Activated naive CD4-positive, alpha-beta T cell treated with Interleukin-2 at 50 U/mL for 16 hours (primary cell): ENCODE measurements around the gene SYNE2.
"Not testable (repeated sequence)": the region's sequence is repeated elsewhere in the genome, so short reads cannot be mapped to it uniquely, and the experiment has no call there.

Experiments
- DNase-seq: peaks from one replicate; pipeline ENCODE4 v3.0.0-alpha.2; 2020

SYNE2 gene

GRCh38 chr14:64198486-64198885 lies 345.7 kb downstream of the SYNE2 start:
- DNase-seq: no peak

GRCh38 chr14:64200170-64200569 lies 347.4 kb downstream of the SYNE2 start:
- DNase-seq: no peak

- no peak for DNase-seq
These were observed 348.5 kb downstream of the SYNE2 start for GRCh38 chr14:64201296-64201695.

GRCh38 chr14:64201921-64202545 lies 349.2 kb downstream of the SYNE2 start:
- no peak for DNase-seq

GRCh38 chr14:64202716-64203115 lies 349.9 kb downstream of the SYNE2 start:
- no peak for DNase-seq

GRCh38 chr14:64203366-64204006 lies 350.7 kb downstream of the SYNE2 start:
- no peak for DNase-seq

- DNase-seq: no peak
These were observed 355.5 kb downstream of the SYNE2 start for GRCh38 chr14:64208261-64208660.

- DNase-seq: no peak
These were observed 356.2 kb downstream of the SYNE2 start for GRCh38 chr14:64208981-64209380.

- no peak for DNase-seq
These were observed 356.8 kb downstream of the SYNE2 start for GRCh38 chr14:64209444-64210131.

- no peak for DNase-seq
These were observed 357.4 kb downstream of the SYNE2 start for GRCh38 chr14:64210216-64210615.

- DNase-seq: not testable (repeated sequence)
These were observed 358.1 kb downstream of the SYNE2 start for GRCh38 chr14:64210912-64211311.

- no peak for DNase-seq
These were observed 359.9 kb downstream of the SYNE2 start for GRCh38 chr14:64212666-64213065.

- no peak for DNase-seq
These were observed 360.3 kb downstream of the SYNE2 start for GRCh38 chr14:64213086-64213485.

GRCh38 chr14:64213853-64214570 lies 361.2 kb downstream of the SYNE2 start:
- DNase-seq: no peak

- DNase-seq: no peak
These were observed 362.5 kb downstream of the SYNE2 start for GRCh38 chr14:64215274-64215673.

GRCh38 chr14:64215978-64216377 lies 363.2 kb downstream of the SYNE2 start:
- no peak for DNase-seq

- no peak for DNase-seq
These were observed 364.5 kb downstream of the SYNE2 start for GRCh38 chr14:64217308-64217707.

- no peak for DNase-seq
These were observed 365.0 kb downstream of the SYNE2 start for GRCh38 chr14:64217834-64218233.

GRCh38 chr14:64218344-64219240 lies 365.8 kb downstream of the SYNE2 start:
- DNase-seq: no peak

GRCh38 chr14:64220056-64220455 lies 367.3 kb downstream of the SYNE2 start:
- no peak for DNase-seq

GRCh38 chr14:64220466-64220865 lies 367.7 kb downstream of the SYNE2 start:
- DNase-seq: no peak

GRCh38 chr14:64221391-64222003 lies 368.7 kb downstream of the SYNE2 start:
- no peak for DNase-seq
